T-cell (primary cell): Measurements from ENCODE around the gene DLGAP1. TPM values are rescaled to one million over a fixed set of nuclear protein-coding genes. Genes with fewer than 3 reads are reported as not detected.
A peak's percentile ranks its signal among the peaks of the same experiment; 100 is the strongest.
"Not testable (repeated sequence)": the region's sequence is repeated elsewhere in the genome, so short reads cannot be mapped to it uniquely, and the experiment has no call there.

ENCODE experiments used
- ATAC-seq, 4 experiments: fragments of 200-7000 bp in 3 of 4; fragments of 150-1000 bp in 1 of 4; cut with Tn5 transposase; replicated peaks in 1 of 4; 1 replicate in 3 of 4; 2 replicates in 1 of 4; pipeline ENCODE4 v1.10.0; 2021; ENCODE audit warnings: moderate library complexity in 3 of 4, mild to moderate bottlenecking in 2 of 4, moderate number of reproducible peaks in 1 of 4
- CTCF ChIA-PET, 2 donors: fragments of 300-600 bp; sonication (Branson Sonifier 250); formaldehyde crosslinking; loops; one replicate each; lab custom pipeline; 2022; ENCODE audit warnings: antibody characterized with exemption in 2 of 2; lab: Charles Lee
- POLR2A ChIA-PET, 2 donors: fragments of 300-600 bp; sonication (Branson Sonifier 250); formaldehyde crosslinking; loops; one replicate each; lab custom pipeline; 2022; ENCODE audit warnings: antibody characterized with exemption in 2 of 2; lab: Charles Lee
- DNase-seq, 35 experiments: peaks; one replicate each; pipeline versions ENCODE4 v3.0.0 to v3.0.0-alpha.2; 2013 to 2023
- H3K27ac ChIP-seq: one replicate; pipeline ENCODE4 v1.5.1; 2013; ENCODE audit warnings: low read length
- H3K27me3 ChIP-seq, 2 experiments: replicated peaks in 1 of 2; 1 replicate in 1 of 2; 2 replicates in 1 of 2; pipeline versions ENCODE4 v1.6.1 to v1.7.0; 2013; ENCODE audit warnings: low read length in 1 of 2, mixed read lengths in 1 of 2; ENCODE audit not compliant: control insufficient read depth in 2 of 2, insufficient read depth in 2 of 2; ENCODE audit errors: extremely low read depth in 1 of 2
- H3K36me3 ChIP-seq, 2 donors: 1 replicate in 1 of 2; 2 replicates in 1 of 2; pipeline versions ENCODE4 v1.6.1 to v1.7.0; 2013; ENCODE audit warnings: low read length in 1 of 2; ENCODE audit not compliant: control insufficient read depth in 2 of 2, insufficient read depth in 1 of 2; ENCODE audit errors: extremely low read depth in 1 of 2
- H3K4me1 ChIP-seq, 2 experiments: 1 replicate in 1 of 2; 2 replicates in 1 of 2; pipeline versions ENCODE4 v1.6.1 to v1.7.0; 2013; ENCODE audit warnings: low read length in 2 of 2, mixed read lengths in 1 of 2; ENCODE audit not compliant: insufficient read depth in 2 of 2, control insufficient read depth in 1 of 2; ENCODE audit errors: extremely low read depth in 1 of 2
- H3K4me3 ChIP-seq, 2 donors: 1 replicate in 1 of 2; 2 replicates in 1 of 2; pipeline versions ENCODE4 v1.5.1 to v1.7.0; 2013; ENCODE audit warnings: mild to moderate bottlenecking in 2 of 2, low read length in 1 of 2, moderate library complexity in 1 of 2; ENCODE audit not compliant: control insufficient read depth in 1 of 2; ENCODE audit errors: extremely low read depth in 1 of 2
- H3K9me3 ChIP-seq: 2 replicates; pipeline ENCODE4 v1.7.0; 2013
- H3K27ac Mint-ChIP-seq, 2 donors: one replicate each; pipeline ENCODE4 v1.8.0; 2020 to 2021; ENCODE audit warnings: mild to moderate bottlenecking in 2 of 2, mixed read lengths in 2 of 2
- H3K27me3 Mint-ChIP-seq, 2 donors: one replicate each; pipeline ENCODE4 v1.8.0; 2021 to 2022; ENCODE audit warnings: mixed read lengths in 2 of 2
- H3K36me3 Mint-ChIP-seq: one replicate; pipeline ENCODE4 v1.8.0; 2021; ENCODE audit warnings: mixed read lengths
- H3K4me1 Mint-ChIP-seq, 3 donors: one replicate each; pipeline ENCODE4 v1.8.0; 2020 to 2022; ENCODE audit warnings: mixed read lengths in 3 of 3, mild to moderate bottlenecking in 1 of 3
- H3K4me3 Mint-ChIP-seq, 3 donors: one replicate each; pipeline ENCODE4 v1.8.0; 2020 to 2022; ENCODE audit warnings: mild to moderate bottlenecking in 3 of 3, mixed read lengths in 3 of 3, moderate library complexity in 3 of 3
- H3K9me3 Mint-ChIP-seq, 3 donors: one replicate each; pipeline ENCODE4 v1.8.0; 2020 to 2022; ENCODE audit warnings: mixed read lengths in 3 of 3
- WGBS: methylation state at CpG from one replicate; pipeline ENCODE4 v1.1.5; 2013; ENCODE audit warnings: missing lambda C conversion rate; ENCODE audit not compliant: insufficient coverage; 5-methylcytosine and 5-hydroxymethylcytosine counted together
- total RNA-seq, 35 experiments: library from RNA in 6 of 35; stranded (reverse) in 6 of 35; fragments of 120-200 nt in 1 of 35; gene quantifications; one replicate each; pipeline versions ENCODE4 v1.2.1 to v1.2.4 and lab custom pipeline; 2013 to 2026

The DLGAP1 gene
- total RNA-seq, 5 donors from 2014 or later (not counting 1 experiment from before 2014, with no cell fraction given) = 0.25 to 1.8 (median 0.26) TPM

DNA sequence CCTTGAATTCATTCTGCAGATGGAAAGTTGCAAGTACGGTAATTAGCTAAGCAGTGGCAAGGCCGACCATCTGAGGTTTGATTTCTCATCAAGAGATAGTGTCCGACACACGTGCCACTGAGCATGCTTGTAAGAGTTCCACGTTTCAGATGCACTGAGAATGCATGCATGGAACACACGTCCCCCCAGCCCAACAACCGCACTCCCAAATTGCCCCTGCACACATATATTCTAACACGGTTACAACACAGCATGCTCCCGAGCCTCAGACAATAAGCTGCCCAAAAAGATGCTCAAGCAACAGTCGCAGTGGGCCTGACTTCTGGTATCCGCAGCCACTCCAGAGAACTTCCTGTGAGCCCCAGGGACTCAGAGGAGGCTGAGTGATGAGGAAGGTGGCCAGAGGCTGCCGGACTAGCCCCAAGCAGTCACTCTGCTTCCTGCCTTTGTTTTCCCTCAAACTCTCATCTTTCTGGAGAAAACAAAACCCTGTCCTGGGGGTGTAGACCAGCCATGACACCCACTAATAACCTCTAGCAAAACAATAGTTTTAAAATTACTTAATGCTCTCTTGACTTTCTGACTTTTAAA lies 801.2 kb downstream of the DLGAP1 start:
- no peak overlapping the region for H3K27ac ChIP-seq
- Mint-ChIP-seq H3K27me3 (peaks cover 0 to 2% of the 10 kb centered on the region in 2 donors), H3K4me1 (peaks cover 0 to 2% (median 0%) of the 10 kb centered on the region in 3 donors), H3K4me3 (no peak overlapping the region), H3K27ac (no peak overlapping the region), H3K9me3 (no peaks in the 10 kb centered on the region), H3K36me3 (no peaks in the 10 kb centered on the region)
- ChIA-PET POLR2A (no interaction called here), CTCF (no interaction called here)
- H3K36me3 ChIP-seq = no peaks in the 10 kb centered on the region
- H3K4me3 ChIP-seq = no peak overlapping the region
- DNase-seq (no peak), ATAC-seq (no peak)
- H3K9me3 ChIP-seq = no peaks in the 10 kb centered on the region
- H3K27me3 ChIP-seq = no peaks in the 10 kb centered on the region
- 90% methylated on average over 10 of the region's 12 CpGs for WGBS
- no peaks in the 10 kb centered on the region for H3K4me1 ChIP-seq

DNA sequence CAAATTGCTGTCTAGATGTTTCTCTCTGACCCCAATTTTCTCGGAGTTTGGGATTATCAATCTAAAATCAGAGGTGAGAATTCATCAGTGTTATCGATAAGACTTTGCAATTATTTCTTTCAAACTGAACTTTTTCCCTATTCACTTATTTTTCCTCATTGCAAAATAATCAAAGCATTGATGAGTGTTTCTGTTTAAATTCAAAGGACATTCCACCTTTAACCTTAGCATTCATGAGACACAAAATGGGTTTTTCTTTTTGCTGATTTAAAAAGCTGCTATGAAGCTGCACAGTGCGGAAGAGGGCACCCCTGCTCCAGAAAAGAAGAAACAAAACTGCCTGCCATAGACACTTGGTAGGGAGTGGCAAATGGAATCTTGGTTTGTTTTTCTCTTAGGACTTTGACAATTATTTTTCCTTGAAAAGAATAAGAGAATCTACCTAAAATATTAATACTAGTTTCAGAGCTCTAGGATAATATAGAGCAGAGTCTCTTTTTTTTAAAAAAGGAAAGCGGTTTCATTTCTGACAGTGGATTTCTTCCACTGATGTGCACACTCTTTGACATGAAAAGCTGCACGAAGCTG lies 801.8 kb downstream of the DLGAP1 start:
- ChIA-PET CTCF (no interaction called here), POLR2A (no interaction called here)
- Histone ChIP-seq H3K27me3 (no peaks in the 10 kb centered on the region), H3K27ac (no peak overlapping the region), H3K4me1 (no peaks in the 10 kb centered on the region), H3K9me3 (no peaks in the 10 kb centered on the region), H3K4me3 (no peak overlapping the region), H3K36me3 (no peaks in the 10 kb centered on the region)
- H3K9me3 Mint-ChIP-seq = no peaks in the 10 kb centered on the region
- H3K36me3 Mint-ChIP-seq = no peaks in the 10 kb centered on the region
- peaks cover 0 to 2% of the 10 kb centered on the region in 2 donors for H3K27me3 Mint-ChIP-seq
- H3K4me1 Mint-ChIP-seq = peaks cover 2 to 6% (median 3%) of the 10 kb centered on the region in 3 donors
- WGBS = 77% methylated on average over 2 of the region's 5 CpGs
- ATAC-seq (no peak), DNase-seq (no peak)
- H3K4me3 Mint-ChIP-seq = no peak overlapping the region
- H3K27ac Mint-ChIP-seq = no peak overlapping the region

DNA sequence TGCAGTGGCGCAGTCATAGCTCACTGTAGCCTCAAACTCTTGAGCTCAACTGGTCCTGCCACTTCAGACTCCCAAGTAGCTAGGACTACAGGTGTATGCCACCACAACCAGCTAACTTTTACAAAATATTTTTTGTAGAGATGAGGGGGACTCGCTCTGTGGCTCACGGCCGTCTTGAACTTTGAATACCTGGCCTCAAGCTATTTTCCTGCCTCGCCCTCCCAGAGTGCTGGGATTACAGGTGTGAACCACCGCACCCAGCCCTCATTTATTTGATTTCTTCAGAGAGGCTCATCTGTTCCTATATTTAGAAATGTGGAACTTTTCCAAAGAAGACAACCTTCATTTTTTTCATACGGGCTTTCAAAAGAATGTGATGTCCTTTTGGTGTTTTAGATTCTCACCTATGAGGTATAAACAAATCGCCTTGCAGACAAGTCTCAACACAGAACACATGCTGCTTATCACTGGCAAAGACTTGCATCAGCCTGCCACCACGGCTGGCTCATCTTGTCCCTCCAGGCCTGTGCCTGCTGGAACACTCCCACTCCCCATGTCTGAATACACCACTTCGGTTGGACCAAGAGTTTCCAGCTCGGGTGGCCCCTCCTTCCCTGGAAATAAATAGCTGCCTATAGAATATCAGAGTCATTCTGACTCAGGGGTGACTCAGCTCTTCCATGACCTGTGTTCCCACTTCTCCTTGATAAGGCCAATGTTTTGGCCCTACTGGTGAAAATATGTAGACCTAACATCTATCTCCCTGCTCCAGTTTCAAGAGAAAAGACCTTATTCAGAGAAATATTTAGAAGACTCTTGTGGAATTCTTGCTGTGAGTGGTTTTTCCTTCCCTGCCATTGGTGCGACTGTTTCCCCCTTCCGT lies 802.5 kb downstream of the DLGAP1 start:
- ChIA-PET POLR2A (interaction anchor here in 1 of 2 donors (0.5 kb wide), 1 partner anchor 1139 kb away, joined by 4 read pairs; no protein-coding TSS in a partner anchor), CTCF (interaction anchor here in 1 of 2 donors (0.6 kb wide), 1 partner anchor 207 kb away, joined by 4 read pairs; no protein-coding TSS in a partner anchor)
- no peak overlapping the region for H3K4me3 ChIP-seq
- no peaks in the 10 kb centered on the region for H3K4me1 ChIP-seq
- DNase-seq (peak in 1 of 35 experiments; percentile 14), ATAC-seq (no peak)
- no peaks in the 10 kb centered on the region for H3K27me3 ChIP-seq
- 43% methylated on average over 4 of the region's 13 CpGs for WGBS
- no peak overlapping the region for H3K27ac ChIP-seq
- peaks cover 2 to 6% (median 3%) of the 10 kb centered on the region in 3 donors for H3K4me1 Mint-ChIP-seq
- no peaks in the 10 kb centered on the region for H3K9me3 ChIP-seq
- H3K36me3 ChIP-seq = no peaks in the 10 kb centered on the region
- no peak overlapping the region for H3K27ac Mint-ChIP-seq
- peaks cover 0 to 2% of the 10 kb centered on the region in 2 donors for H3K27me3 Mint-ChIP-seq
- no peaks in the 10 kb centered on the region for H3K36me3 Mint-ChIP-seq
- no peaks in the 10 kb centered on the region for H3K9me3 Mint-ChIP-seq
- H3K4me3 Mint-ChIP-seq = no peak overlapping the region

DNA sequence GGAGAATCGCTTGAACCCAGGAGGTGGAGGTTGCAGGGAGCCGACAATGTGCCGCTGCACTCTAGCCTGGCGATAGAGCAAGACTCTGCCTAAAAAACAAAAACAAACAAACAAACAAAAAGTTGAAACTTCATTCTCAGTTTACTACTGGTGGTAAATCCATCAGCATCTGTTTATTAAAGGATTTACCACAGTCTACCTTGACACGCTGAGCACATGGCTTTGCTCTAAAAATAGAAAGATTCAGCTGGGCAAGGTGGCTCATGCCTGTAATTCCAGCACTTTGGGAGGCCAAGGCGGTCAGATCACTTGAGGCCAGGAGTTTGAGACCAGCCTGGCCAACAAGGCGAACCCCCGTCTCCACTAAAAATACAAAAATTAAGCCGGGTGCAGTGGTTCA lies 803.8 kb downstream of the DLGAP1 start:
- H3K27ac ChIP-seq = no peak overlapping the region
- no peak overlapping the region for H3K4me3 ChIP-seq
- Mint-ChIP-seq H3K27ac (no peak overlapping the region), H3K27me3 (peaks cover 0 to 2% of the 10 kb centered on the region in 2 donors), H3K9me3 (no peaks in the 10 kb centered on the region), H3K36me3 (no peaks in the 10 kb centered on the region), H3K4me3 (no peak overlapping the region), H3K4me1 (peaks cover 2 to 6% (median 3%) of the 10 kb centered on the region in 3 donors)
- ATAC-seq (no peak), DNase-seq (no peak)
- H3K36me3 ChIP-seq = no peaks in the 10 kb centered on the region
- no peaks in the 10 kb centered on the region for H3K4me1 ChIP-seq
- ChIA-PET CTCF (no interaction called here), POLR2A (interaction anchor here in 1 of 2 donors (0.8 kb wide), 1 partner anchor 46 kb away, joined by 3 read pairs; no protein-coding TSS in a partner anchor)
- no peaks in the 10 kb centered on the region for H3K27me3 ChIP-seq
- H3K9me3 ChIP-seq = no peaks in the 10 kb centered on the region
- 95% methylated on average over 4 of the region's 9 CpGs for WGBS

DNA sequence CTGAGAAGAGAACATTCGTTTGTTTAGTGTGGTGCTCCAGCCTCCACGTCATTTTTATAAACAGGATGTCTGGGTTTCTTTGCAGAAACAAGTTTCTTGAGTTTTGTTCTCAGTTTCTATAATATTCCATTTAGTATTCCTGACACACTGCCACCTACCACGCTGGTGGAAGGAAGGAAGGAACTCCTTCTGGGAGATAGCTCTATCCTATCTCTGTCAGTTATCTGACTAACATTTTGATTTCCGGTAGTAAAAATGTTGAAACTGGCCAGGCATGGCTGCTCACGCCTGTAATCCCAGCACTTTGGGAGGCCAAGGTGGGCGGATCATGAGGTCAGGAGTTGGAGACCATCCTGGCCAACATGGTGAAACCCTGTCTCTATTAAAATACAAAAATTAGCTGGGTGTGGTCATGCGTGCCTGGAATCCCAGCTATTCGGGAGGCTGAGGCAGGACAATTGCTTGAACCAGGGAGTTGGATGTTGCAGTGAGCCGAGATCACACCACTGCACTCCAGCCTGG lies 804.5 kb downstream of the DLGAP1 start:
- H3K36me3 ChIP-seq, DNase-seq, H3K36me3 Mint-ChIP-seq, POLR2A ChIA-PET, CTCF ChIA-PET, ATAC-seq, H3K27ac Mint-ChIP-seq, H3K9me3 Mint-ChIP-seq, H3K4me1 ChIP-seq, H3K4me1 Mint-ChIP-seq, H3K27me3 Mint-ChIP-seq, H3K4me3 ChIP-seq, H3K27ac ChIP-seq, H3K9me3 ChIP-seq, H3K4me3 Mint-ChIP-seq, H3K27me3 ChIP-seq: not testable (repeated sequence)
- 90% methylated on average over 2 of the region's 9 CpGs for WGBS
